IMR-90 (cell line): ENCODE measurements around the gene MTRFR.
A peak's percentile ranks its signal among the peaks of the same experiment; 100 is the strongest.

ENCODE experiments used
- BHLHE40 ChIP-seq: fragments of 150-350 bp; IDR thresholded peaks from 2 replicates; pipeline ENCODE4 v1.6.1; 2016; ENCODE audit warnings: mild to moderate bottlenecking, low read depth, low read length
- CEBPB ChIP-seq: IDR thresholded peaks from 2 replicates; pipeline ENCODE4 v1.6.1; 2012; ENCODE audit warnings: low read depth, low read length, improper control_type of control experiment
- CHD1 ChIP-seq: IDR thresholded peaks from 2 replicates; pipeline ENCODE4 v1.6.1; 2012; ENCODE audit warnings: low read depth, low read length, improper control_type of control experiment
- FOS ChIP-seq: fragments of 150-350 bp; IDR thresholded peaks from 2 replicates; pipeline ENCODE4 v1.6.1; 2016; ENCODE audit warnings: low read depth, low read length
- MAZ ChIP-seq: IDR thresholded peaks from 2 replicates; pipeline ENCODE4 v1.6.1; 2012; ENCODE audit warnings: low read depth, mild to moderate bottlenecking, low read length, improper control_type of control experiment, moderate library complexity, borderline replicate concordance
- MXI1 ChIP-seq: IDR thresholded peaks from 2 replicates; pipeline ENCODE4 v1.6.1; 2012; ENCODE audit warnings: low read depth, mild to moderate bottlenecking, low read length, moderate library complexity, borderline replicate concordance
- POLR2A ChIP-seq: IDR thresholded peaks from 2 replicates; pipeline ENCODE4 v1.6.1; 2012; ENCODE audit warnings: mild to moderate bottlenecking, low read depth, low read length
- RAD21 ChIP-seq: IDR thresholded peaks from 2 replicates; pipeline ENCODE4 v1.6.1; 2012; ENCODE audit warnings: low read length, improper control_type of control experiment
- RCOR1 ChIP-seq: IDR thresholded peaks from 2 replicates; pipeline ENCODE4 v1.6.1; 2012; ENCODE audit warnings: mild to moderate bottlenecking, low read length, improper control_type of control experiment; ENCODE audit not compliant: insufficient replicate concordance
- RFX5 ChIP-seq: IDR thresholded peaks from 2 replicates; pipeline ENCODE4 v1.8.0; 2012; ENCODE audit warnings: low read depth, mild to moderate bottlenecking, low read length, moderate library complexity
- SMC3 ChIP-seq: fragments of 150-350 bp; IDR thresholded peaks from 2 replicates; pipeline ENCODE4 v1.6.1; 2016; ENCODE audit warnings: low read depth, mild to moderate bottlenecking, antibody characterized with exemption, low read length, moderate library complexity
- TF ChIP-seq, protein P1 (sequence below): conservative IDR thresholded peaks from 2 replicates; pipeline ENCODE4 v1.5.1; 2012; ENCODE audit warnings: mild to moderate bottlenecking, low read depth, low read length, improper control_type of control experiment
- TF ChIP-seq, protein P2 (sequence below): fragments of 150-350 bp; IDR thresholded peaks from 2 replicates; pipeline ENCODE4 v1.6.1; 2017; ENCODE audit warnings: mild to moderate bottlenecking, antibody characterized with exemption, low read length, low read depth

DNA sequence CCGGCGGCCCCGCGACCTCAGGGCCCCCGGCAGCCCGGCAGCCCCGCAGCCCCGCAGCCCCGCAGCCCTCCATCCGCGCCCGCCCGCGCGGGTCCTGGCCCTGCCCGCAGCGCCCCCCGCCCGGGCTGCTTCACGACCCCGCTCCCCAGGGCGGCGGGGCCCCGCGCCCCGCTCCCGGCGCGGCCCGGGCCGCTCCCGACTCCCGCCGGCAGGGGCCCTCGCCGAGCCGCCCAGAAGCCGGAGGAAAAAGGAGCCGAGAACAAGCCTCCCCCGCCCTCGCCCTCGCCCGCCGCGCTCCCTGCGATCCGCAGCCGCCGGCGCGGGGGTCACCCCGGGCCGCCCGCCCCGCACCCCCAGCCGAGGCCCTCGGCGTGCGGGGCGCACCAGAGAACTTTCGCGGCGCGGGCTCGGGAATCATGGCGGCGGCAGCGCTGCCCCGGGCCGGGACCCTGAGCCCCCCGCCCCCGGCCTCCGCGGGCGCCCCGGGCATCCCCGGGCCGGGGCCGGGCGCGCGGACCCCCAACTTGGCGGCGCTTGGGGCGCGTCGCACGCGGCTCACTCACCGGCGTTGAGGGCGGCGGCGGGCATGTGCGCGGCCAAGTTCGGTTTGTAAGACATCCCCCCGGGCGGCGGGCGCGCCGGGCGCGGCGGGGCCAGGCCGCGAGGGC is 37.9 kb downstream of the MTRFR start:
- TF ChIP-seq CHD1 = no peak
- TF ChIP-seq, protein P1, sequence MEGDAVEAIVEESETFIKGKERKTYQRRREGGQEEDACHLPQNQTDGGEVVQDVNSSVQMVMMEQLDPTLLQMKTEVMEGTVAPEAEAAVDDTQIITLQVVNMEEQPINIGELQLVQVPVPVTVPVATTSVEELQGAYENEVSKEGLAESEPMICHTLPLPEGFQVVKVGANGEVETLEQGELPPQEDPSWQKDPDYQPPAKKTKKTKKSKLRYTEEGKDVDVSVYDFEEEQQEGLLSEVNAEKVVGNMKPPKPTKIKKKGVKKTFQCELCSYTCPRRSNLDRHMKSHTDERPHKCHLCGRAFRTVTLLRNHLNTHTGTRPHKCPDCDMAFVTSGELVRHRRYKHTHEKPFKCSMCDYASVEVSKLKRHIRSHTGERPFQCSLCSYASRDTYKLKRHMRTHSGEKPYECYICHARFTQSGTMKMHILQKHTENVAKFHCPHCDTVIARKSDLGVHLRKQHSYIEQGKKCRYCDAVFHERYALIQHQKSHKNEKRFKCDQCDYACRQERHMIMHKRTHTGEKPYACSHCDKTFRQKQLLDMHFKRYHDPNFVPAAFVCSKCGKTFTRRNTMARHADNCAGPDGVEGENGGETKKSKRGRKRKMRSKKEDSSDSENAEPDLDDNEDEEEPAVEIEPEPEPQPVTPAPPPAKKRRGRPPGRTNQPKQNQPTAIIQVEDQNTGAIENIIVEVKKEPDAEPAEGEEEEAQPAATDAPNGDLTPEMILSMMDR = peak; percentile 71
- TF ChIP-seq FOS = no peak
- TF ChIP-seq POLR2A = no peak
- TF ChIP-seq MXI1 = 0 out of 2 replicates have a peak, but pooled peaks have one; percentile 23
- peak; percentile 67 for TF ChIP-seq RAD21
- TF ChIP-seq RFX5 = no peak
- TF ChIP-seq MAZ = peak; percentile 75; the same call in 1 of the 2 replicates
- no peak for TF ChIP-seq CEBPB
- TF ChIP-seq BHLHE40 = no peak
- TF ChIP-seq, protein P2, sequence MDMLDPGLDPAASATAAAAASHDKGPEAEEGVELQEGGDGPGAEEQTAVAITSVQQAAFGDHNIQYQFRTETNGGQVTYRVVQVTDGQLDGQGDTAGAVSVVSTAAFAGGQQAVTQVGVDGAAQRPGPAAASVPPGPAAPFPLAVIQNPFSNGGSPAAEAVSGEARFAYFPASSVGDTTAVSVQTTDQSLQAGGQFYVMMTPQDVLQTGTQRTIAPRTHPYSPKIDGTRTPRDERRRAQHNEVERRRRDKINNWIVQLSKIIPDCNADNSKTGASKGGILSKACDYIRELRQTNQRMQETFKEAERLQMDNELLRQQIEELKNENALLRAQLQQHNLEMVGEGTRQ = no peak
- TF ChIP-seq SMC3 = peak; percentile 52
- TF ChIP-seq RCOR1 = no peak
